ENCODE results near the gene LGR4. TPM values are rescaled to one million over a fixed set of nuclear protein-coding genes. Genes with fewer than 3 reads are reported as not detected.

The LGR4 gene
- polyA plus RNA-seq, 4 donors, result 120 to 160 (median 134) TPM

DNA sequence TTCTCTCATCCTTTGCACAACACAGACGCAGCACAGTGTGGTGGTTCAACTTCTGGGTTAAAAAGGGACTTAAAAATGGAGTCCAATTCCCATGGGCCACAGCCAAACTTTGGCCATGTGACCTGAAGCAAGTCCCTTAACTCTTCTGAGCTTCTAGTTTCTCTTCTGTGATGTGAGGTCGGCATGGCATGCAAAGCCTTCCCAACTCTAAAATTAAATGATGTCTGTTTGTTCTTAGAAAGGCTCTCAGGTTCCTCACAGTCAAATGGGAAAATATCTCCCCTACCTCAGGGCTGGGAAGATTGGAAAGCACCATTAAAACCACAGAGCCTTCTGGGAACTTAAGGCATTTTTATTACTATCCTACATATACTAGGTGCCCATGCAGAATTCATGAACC, 38.8 kb downstream of the LGR4 start:
- no peak for DNase-seq (ENCODE audit: low read depth in 4 of 4, low spot score in 2 of 4)

DNA sequence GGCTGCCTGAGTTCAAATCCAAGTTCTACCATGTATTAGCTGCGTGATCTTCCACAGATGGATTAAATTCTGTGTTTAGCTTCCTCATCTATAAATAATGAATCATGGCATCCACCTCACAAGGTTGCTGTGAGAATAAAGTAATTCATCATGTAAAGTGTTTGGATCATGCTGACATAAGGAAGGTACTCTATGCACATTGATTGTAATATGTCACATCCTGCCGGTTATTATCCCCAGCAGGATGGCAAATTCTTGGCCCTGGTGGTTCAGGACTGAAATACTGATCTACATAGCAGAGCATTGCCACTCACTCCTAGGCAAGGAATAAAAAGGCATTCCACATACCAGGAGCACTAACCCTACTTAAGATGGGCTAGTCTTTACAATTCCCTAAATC, 40.8 kb downstream of the LGR4 start:
- DNase-seq (ENCODE audit: low read depth in 4 of 4, low spot score in 2 of 4), result no peak

DNA sequence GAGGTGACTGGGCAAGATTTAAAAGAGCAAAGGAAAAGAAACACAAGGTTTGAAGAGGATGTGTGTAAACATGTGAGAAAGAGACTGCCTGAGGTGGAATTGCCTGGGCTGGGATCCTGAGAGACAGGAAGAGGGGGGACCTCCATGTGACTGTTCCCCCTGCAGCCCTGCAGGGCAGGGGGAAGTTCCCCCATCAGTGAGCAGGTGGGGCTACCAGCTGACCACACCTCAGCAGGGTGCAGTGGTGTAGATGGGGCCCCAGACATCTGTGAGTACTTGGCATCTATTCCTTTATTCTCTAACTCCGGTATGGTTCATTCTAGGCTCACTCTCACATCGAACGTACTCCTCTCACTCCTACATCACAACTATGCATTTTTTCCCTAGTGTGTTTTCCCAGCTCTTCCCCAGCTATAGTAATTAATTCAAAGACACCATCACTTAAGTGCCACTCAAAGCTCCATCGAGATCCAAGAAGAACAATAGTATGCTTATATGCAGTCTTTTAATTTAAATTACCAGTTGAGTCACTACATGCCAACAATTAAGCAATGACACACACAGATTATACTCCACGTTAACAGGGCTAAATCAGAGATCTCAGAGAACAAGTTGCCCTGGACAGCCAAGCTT, 42.7 kb downstream of the LGR4 start:
- no peak for DNase-seq (ENCODE audit: low read depth in 4 of 4, low spot score in 2 of 4)

DNA sequence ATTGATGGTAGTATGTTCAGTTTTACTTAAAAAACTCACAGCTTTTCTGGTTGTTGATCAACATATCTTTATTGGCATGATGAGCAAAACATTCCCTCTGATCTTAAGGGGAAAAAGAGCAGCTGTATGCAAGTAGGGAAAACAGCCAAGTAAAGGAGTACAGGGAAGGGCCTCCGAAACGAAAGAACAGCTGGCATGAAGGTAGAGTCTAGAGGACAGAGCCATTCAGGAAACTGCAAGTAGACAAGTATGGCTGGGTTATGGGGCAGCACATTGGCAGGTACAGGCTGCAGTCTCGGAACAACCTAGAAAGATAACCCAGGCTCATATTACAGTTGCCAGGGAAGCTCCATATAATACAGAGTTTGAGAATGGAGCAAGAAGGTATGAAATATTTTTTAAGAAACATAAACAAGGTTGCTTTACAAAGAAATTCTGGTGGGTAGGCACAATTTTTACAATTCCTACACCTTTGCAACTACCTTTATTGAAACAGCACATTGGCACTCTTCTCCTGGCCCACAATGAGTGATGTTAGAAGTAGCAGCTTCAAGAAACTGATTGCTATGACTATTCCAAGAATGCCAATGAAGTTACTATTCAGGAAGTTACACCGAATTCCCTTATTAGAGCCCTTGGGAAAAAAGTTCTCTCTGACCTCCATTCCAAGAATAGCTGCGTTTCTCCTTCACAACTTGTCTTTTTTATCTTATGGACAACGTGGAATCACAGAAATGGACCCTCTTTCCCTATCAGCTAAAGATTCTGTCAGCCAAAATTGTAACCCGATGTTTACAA, 45.2 kb downstream of the LGR4 start:
- no peak for DNase-seq (ENCODE audit: low read depth in 4 of 4, low spot score in 2 of 4)

DNA sequence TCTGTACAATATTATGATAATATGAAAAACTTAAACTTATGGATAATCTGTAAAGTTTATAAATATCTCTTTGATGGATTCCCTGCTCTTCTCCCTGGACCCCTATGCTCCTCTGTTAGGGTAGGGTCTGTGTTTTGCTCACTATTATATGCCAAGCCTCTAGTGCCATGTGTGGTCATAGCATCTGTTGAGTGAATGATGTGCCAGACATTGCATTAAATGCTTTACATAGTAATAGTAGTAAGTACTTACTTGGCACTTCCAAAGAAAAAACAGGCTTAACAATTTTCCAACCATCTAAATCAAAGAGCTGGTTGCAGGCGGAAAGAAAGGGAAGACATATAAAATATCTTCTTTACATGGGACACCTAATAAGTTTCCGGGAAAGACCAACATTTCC, 46.8 kb downstream of the LGR4 start:
- DNase-seq (ENCODE audit: low read depth in 4 of 4, low spot score in 2 of 4), result no peak

DNA sequence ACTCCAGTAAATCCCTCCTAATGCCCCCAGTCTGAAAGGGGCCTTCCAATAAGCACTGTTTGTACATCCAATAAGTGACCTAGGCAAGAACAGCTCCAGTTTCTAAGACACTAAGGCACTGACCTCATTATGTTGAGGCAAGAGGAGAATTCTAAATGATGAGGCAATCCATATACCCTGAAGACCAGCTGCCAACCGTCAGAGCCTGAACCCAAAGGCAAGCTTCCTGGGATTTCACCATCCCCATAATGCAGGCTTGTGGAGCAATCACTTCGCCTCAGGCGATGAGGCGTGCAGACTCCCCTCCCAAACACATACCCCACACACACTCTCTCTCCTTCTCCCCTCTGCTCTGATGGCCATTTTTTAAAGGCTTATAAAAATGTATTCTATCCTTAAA, 49.5 kb downstream of the LGR4 start:
- DNase-seq (ENCODE audit: low read depth in 4 of 4, low spot score in 2 of 4), result no peak

DNA sequence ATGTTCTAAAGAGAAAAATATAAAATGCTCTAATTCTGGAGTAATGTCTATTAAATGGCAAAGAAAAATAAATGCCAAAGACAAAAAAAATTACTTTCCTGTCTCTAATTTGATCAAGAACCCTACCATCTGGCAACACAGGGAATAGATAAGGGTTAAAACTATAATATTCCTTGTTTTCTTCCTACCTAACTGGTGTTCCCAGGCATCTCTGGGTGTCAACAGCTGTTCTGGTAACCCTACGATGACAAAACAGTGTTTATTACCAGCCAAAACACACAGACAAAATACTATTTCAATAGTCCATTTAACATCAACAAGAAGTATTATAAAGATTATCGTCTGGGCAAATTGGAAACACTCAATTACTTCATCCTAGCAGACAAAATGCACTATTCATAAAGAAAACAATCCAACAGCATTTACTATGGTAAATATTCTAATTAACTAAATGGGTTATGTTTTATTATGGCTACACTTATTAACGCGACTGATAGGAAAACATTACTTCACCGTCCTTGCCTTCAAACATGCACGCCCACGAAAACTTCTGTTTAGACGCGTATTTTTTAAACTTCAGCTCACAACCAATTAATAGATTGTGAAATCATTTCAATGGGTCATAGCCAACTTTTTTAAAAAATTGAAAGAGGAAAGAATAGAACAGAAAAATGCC, 50.6 kb downstream of the LGR4 start:
- DNase-seq (ENCODE audit: low read depth in 4 of 4, low spot score in 2 of 4), result no peak

DNA sequence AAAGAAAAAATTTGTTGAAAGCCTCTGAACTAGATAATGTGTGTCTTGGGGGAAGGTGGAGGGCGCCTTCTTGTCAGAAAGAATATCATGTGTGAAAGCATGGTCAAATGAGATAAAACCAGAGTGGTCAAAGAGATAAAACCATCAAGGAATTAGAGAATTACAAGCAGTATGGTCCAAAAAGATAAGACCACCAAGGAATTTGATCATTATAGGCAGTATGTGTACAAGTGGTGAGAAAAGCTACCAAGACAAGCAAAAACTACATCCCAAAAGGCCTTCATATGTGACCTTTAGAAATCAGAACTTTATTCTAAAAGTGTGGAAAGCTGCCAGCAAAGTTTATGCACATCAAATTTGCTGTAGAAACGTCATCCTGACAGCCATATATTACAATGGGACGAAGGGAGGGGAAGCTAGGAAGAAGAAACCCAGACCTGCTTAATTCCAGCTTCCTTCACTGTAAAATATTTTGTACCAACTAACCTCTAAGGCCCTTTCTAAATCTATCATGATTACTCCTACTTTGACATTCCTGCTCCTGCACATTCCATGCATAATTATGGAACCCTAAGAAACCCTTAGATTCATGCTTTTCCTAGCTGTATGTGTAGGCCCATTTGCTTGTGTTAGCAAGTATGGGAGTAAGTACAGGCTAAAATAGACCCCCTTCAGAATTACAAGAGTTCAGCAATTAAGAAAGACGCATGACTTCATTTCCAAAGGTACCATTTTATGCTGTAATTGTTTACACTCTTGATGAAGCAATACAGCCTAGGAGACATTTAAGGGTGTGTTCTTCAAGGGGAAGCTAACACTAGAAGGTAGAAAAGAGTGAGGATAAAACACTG, 51.6 kb downstream of the LGR4 start:
- no peak for DNase-seq (ENCODE audit: low read depth in 4 of 4, low spot score in 2 of 4)

DNA sequence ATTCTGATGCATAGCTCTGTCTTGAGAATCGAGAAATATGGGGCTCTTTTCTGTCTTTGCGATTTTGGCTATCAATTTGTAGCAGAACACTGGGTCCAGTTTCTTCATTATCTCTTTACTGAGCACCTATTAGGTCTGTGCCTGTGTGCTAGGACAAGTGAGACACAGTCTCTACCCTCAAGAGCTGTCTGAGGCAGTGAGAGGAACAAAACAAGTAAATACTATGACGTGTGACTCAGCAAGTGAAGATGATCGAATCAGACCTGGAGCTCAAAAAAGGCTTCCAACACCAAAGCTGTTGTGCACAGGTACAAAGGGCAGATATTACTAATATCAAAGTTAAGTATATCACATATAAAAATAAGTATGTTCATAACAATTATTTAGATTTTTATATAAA, 52.4 kb downstream of the LGR4 start:
- DNase-seq (ENCODE audit: low read depth in 4 of 4, low spot score in 2 of 4), result no peak

DNA sequence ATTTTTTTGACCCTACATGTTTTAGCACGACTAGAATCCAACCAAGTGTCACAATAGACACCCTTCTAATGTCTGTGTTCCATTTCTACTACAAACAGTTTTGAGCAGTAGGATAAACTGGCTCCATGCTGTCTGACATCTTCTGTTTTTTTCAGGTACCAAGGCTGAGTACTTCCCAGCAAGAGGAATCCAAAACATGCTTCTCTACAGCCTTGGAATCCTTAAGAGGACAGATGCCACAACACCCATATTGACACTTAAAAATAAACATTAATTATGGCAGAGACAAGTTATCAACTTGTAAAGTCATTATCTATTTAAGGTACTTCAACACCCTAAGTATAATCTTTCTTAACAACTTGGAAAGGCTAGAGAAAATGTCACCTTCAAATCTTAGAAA, 54.2 kb downstream of the LGR4 start:
- no peak for DNase-seq (ENCODE audit: low read depth in 4 of 4, low spot score in 2 of 4)

DNA sequence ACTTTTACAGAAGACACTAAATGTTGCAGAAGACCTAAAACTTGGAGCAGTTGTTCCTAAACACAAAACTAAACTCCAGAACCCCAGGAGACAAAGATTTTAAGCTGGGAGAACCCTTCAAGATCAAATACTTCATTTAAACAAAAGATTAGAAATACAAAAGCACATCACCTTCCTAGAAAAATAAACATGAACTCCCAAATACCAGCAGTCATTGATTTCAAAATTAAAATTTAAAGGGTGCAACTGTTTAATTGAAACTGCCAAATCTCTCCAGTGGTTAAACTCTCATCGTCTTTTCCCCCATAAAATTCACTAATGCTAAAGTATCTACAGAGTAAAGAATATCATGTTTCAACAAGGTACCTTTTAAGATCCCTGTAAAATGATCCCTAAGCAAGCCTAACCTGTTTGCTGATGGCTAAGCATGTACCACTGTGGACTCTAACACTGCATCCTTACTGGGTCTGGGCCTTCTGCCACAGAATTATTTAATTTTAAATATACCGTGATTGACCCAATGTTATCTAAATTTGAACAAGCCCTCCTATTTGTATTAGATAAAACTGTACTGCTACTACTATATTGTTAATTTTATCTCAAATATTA, 55.9 kb downstream of the LGR4 start:
- DNase-seq (ENCODE audit: low read depth in 4 of 4, low spot score in 2 of 4), result no peak

DNA sequence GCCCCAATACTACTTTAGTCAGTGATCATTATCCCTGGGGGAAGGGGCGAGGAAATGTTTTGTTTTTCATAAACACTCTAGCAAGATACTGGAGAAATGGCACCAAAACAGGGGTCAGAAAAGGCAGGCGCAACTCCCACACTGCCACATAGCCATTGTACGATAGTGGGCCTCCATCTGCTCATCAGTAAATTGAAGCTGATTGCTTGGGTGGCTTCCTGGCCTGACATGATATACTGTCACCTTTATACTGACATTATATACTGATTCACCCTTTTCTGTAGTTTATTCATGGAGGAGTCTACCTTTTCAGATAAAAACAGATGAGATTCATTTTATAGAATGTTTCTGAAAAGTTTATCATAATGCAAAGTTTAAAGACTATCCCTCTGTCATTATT, 57.9 kb downstream of the LGR4 start:
- no peak for DNase-seq (ENCODE audit: low read depth in 4 of 4, low spot score in 2 of 4)

DNA sequence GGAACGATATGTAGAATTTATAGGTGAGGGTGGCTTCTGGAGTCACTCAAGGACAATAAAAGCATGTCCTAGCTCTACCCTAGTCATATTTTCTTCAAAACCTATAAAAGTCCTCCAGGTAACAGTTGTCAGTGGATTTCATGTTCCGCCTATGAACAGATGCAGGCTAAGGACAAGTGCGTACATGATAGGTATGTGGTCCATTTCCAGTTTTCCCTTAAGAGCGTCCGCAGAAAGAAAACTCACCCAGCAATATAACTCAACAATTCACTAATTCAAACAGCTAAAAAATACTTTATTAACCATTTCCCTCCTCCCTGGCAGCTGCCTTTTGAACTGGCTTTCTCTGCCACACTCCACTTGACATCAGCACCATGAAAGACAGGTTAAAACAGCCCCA, 59.4 kb downstream of the LGR4 start:
- no peak for DNase-seq (ENCODE audit: low read depth in 4 of 4, low spot score in 2 of 4)

DNA sequence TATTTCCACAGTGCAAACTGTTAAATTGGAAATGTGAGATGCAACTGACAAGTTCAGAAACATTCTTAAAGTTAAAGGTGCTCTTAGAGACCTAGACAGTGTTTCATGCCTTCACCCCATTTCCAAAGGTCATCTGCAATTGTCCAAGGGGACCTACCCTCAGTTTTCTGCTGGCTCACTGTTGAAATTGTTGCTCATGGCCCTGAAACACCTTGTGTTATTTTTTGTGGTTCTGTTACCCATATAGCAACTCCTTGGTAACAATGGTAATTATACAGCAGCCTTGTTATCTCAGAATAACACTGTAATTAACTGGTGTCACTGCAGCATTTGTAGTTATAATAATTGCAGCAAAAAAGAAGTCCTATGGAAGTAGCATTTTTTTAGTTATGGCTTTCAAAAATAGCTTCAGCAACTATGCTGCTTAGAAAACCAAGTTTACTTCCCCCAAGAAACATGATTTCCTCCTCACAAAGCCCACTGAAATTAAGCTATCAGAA, 60.3 kb downstream of the LGR4 start:
- no peak for DNase-seq (ENCODE audit: low read depth in 4 of 4, low spot score in 2 of 4)

DNA sequence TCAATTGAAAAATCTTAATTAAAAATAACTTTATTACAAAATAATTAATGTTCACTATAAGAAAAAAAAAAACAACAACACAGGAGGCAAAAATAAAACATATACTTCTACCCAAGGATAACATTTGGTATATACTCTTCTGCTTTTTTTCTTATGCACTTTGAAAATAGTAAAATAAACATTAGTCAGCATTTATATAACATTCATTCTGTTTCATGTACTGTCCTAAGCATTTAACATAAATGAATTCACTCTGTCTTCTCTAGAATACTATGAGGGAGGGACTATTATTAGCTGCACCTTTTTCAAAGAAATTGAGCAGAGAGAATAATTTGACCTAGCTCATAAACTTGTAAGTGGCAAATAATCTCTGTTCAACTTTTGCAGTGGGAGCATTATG, 61.3 kb downstream of the LGR4 start:
- DNase-seq (ENCODE audit: low read depth in 4 of 4, low spot score in 2 of 4), result no peak

DNA sequence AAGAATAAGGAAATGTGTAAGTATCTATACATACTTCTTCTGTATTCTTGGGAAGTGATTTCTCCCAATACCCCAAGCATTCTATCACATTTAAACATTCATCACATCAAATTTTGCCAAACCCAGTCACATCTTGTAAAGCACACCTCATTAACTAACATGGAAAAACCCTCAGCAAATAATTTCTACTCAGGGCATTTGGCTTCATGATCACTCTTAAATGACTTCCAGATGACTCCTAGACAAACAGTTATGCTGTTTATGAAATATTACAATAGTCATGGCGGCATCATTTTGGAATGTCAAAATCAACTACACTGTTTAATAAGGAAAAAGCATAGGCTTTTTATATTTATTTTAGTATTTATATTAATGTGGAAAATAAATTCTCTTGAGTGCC, 62.3 kb downstream of the LGR4 start:
- DNase-seq (ENCODE audit: low read depth in 4 of 4, low spot score in 2 of 4), result no peak

DNA sequence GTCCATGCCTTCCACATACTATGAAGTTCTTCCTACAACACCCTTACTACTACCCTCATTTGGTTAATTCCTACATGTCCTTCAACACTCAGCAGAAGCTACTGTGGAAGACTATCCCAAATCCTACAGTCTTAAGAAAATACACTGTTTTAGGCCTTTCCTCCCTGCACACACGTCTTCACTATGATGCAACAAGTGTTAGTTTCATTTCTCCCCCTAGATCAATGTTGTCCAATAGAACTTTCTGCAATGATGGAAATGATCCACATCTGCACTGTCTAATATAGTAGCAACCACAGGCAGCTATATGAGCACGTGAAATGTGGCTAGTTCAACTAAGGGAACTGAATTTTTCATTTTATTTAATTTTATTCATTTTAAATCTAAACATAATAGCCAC, 62.8 kb downstream of the LGR4 start:
- no peak for DNase-seq (ENCODE audit: low read depth in 4 of 4, low spot score in 2 of 4)

DNA sequence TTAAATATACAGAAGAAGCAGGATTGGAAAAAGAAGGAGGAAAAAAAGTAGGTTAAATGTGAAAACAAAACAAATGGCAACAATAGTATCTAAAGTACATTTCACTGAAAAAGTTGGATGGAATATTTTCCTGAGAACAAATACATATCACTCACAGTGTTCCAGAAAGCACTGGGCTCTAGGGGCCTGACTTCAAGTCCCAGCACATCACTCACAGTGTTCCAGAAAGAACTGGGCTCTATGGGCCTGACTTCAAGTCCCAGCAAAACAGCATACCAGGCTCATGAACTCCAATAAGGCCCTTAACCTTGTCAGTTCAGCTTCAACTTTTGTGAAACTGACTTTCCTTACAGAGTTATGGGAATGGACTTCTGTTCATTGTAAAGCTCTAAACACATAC, 63.5 kb downstream of the LGR4 start:
- DNase-seq (ENCODE audit: low read depth in 4 of 4, low spot score in 2 of 4), result no peak

DNA sequence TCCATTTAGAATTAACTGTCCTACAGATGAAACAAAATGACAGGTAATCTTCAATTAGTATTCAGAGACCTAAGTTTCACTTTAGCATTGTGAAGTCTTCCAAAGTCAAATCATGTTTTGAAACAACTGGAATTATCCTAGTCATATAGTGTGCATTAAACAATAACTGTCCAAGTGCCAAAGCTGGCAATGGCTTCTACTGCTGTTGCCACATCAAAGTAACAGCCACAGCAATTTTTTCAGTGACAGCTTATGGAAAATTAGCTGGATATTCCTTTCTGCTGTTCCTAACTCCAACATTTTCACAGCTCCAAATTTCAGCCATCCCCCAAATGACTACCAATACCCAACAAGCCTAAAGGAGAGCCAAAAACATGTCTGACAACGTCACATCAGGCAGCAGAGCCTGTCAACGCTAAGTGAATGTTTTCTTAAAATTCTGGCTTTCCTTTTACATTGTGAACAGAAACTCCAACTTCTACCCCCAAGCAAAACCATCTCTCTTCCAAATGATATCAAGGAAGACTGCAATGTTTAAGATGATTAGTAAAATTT, 64.3 kb downstream of the LGR4 start:
- no peak for DNase-seq (ENCODE audit: low read depth in 4 of 4, low spot score in 2 of 4)
